Progenitor cell of endocrine pancreas (in vitro differentiated cells): ENCODE data around the gene RNF19B. TPM values are rescaled to one million over a fixed set of nuclear protein-coding genes. Genes with fewer than 3 reads are reported as not detected.
"Not testable (repeated sequence)": the region's sequence is repeated elsewhere in the genome, so short reads cannot be mapped to it uniquely, and the experiment has no call there.

Source experiments
- DNase-seq: peaks from one replicate; pipeline ENCODE4 v3.0.0; 2021; ENCODE audit warnings: low spot score; ENCODE audit not compliant: unreplicated experiment
- H3K27ac Mint-ChIP-seq: 2 replicates; pipeline ENCODE4 v1.8.0; 2021; ENCODE audit warnings: mild to moderate bottlenecking, moderate library complexity, mixed read lengths
- H3K27me3 Mint-ChIP-seq: 2 replicates; pipeline ENCODE4 v1.8.0; 2021; ENCODE audit warnings: mixed read lengths
- H3K36me3 Mint-ChIP-seq: 2 replicates; pipeline ENCODE4 v1.8.0; 2022; ENCODE audit warnings: mixed read lengths; ENCODE audit not compliant: insufficient read depth
- H3K4me1 Mint-ChIP-seq: 2 replicates; pipeline ENCODE4 v1.8.0; 2021; ENCODE audit warnings: low read depth, mixed read lengths
- H3K4me3 Mint-ChIP-seq: 2 replicates; pipeline ENCODE4 v1.8.0; 2021; ENCODE audit warnings: low read depth, mild to moderate bottlenecking, moderate library complexity, mixed read lengths
- H3K9me3 Mint-ChIP-seq: 2 replicates; pipeline ENCODE4 v1.8.0; 2021; ENCODE audit warnings: low read depth, mixed read lengths
- CTCF ChIP-seq: fragments of 200-600 bp; sonication (generic); IDR thresholded peaks from one replicate; pipeline ENCODE4 v1.5.0; 2021; ENCODE audit warnings: antibody characterized with exemption, mild to moderate bottlenecking; ENCODE audit not compliant: unreplicated experiment
- total RNA-seq: library from RNA; stranded (reverse); gene quantifications from 2 replicates; pipeline ENCODE4 v1.2.1, GENCODE V29; 2021

Gene RNF19B
- total RNA-seq, 1 donor from 2014 or later, result 14.2 TPM

DNA sequence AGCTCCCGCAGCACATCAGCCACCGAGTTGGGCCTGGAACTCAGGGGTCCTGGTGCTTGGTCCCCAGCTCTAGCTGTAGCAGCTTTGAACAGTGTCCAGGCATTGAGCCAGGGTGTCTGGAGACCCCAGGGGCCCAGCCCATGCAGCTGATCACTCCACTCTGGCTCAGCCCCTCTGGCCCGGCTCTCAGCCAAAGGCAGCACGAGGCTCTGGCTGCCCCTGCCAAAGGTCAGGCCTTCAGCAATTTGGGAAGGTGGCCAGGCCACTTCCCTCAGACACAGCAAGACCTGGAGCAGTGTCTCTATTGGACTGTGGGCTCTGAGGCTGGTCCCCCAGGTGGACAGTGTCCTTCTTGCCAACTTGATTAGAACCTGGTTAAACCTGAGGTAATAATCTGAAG is 34.4 kb upstream of the RNF19B start:
- TF ChIP-seq CTCF, result no peak
- Mint-ChIP-seq H3K4me3 (no peak overlapping the region), H3K9me3 (no peaks in the 10 kb centered on the region), H3K4me1 (peaks cover 2% of the 10 kb centered on the region), H3K27ac (no peak overlapping the region), H3K36me3 (no peaks in the 10 kb centered on the region), H3K27me3 (no peaks in the 10 kb centered on the region)
- DNase-seq, result no peak

- Mint-ChIP-seq H3K9me3 (no peaks in the 10 kb centered on the region), H3K36me3 (no peaks in the 10 kb centered on the region), H3K27ac (no peak overlapping the region), H3K4me3 (no peak overlapping the region), H3K4me1 (peaks cover 2% of the 10 kb centered on the region), H3K27me3 (no peaks in the 10 kb centered on the region)
- no peak for TF ChIP-seq CTCF
- no peak for DNase-seq
Measured at GRCh38 chr1:32998064-32998463, 33.5 kb upstream of the RNF19B start.

DNA sequence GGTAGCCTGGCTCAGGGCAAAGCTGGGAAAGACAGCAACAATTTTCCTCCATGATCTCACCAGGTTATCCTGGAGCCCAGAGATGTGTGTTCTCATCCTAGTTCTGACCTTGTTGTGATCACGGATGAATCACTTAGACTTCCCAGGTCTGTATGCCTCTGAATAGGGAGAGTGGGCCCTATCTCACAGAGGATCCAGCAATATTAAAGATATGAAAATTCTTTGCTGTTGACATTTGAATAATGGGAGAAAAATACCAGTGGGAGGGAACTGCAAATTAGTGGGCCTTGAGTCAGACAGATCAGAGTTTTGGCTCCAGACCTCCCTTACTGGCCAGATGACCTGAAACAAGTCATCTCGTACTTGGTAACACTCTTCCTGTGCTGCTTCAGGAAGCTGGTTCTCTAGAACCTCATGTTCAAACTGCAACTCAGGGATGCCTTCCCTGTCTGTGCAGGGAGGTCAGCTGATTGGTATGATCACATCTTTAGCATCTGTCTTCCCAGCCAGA is 32.8 kb upstream of the RNF19B start:
- no peak for TF ChIP-seq CTCF
- H3K27ac Mint-ChIP-seq, result no peak overlapping the region
- H3K27me3 Mint-ChIP-seq, result no peaks in the 10 kb centered on the region
- H3K9me3 Mint-ChIP-seq, result no peaks in the 10 kb centered on the region
- no peak overlapping the region for H3K4me3 Mint-ChIP-seq
- peaks cover 8% of the 10 kb centered on the region for H3K4me1 Mint-ChIP-seq
- no peak for DNase-seq
- no peaks in the 10 kb centered on the region for H3K36me3 Mint-ChIP-seq

DNA sequence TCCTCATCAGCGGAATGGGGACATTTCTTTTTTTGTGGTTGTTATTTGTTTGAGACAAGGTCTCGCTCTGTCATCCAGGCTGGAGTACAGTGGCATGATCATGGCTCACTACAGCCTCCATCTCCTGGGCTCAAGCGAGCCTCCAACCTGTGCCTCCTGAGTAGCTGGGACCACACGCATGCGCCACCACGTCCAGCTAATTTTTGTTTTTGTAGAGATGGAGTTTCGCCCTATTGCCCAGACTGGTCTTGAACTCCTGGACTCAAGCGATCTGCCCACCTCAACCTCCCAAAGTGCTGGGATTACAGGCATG is 28.7 kb upstream of the RNF19B start:
- Mint-ChIP-seq H3K27ac (peak overlapping the region; percentile 92), H3K4me1 (peaks cover 10% of the 10 kb centered on the region)
- H3K9me3 Mint-ChIP-seq, DNase-seq, H3K27me3 Mint-ChIP-seq, H3K36me3 Mint-ChIP-seq, H3K4me3 Mint-ChIP-seq: not testable (repeated sequence)

DNA sequence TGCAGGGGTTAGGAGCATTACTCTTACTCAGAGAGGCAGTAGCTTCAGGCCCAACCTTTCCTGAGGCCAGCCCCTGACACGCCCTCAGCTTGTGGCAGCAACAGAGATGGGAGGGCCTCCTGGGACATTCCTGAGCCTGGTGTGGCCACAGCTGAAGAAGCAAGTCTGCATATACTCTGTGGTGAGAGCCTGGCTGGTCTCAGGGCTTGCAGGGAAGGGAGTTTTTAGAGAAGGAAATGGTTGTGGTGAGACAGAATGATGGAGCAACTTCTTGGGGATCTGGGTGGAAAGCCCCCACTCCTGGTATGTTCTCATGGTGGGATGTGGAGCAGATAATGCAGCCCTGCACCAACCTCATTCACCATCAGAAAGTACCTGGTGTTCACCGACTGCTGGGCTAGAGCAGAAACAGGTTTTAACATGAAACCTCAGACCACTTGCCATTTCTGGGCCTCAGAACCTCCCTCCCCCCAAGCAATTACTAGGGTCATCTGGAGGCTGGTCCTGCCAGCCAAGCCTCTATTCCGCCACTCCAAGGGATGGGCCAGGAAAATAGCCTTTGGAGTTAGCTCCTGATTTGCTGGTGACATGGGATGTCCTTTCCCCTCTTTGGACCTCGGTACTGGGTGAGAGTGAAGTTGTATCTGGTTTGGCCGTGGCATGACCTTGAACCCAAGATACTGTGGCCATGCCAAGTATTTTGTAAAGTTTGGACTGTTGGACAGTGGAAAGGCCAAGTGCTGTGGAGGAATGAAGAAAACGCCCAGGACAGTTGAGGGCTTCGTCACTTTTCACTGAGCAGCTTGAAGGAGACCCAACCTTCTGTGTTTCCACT is 28.1 kb upstream of the RNF19B start:
- H3K4me1 Mint-ChIP-seq, result peaks cover 10% of the 10 kb centered on the region
- peak; percentile 40 for DNase-seq

More for the DNA sequence above, 28.1 kb upstream of the RNF19B start:
- TF ChIP-seq CTCF, result no peak
- Mint-ChIP-seq H3K9me3 (no peaks in the 10 kb centered on the region), H3K4me3 (peak overlapping the region; percentile 35), H3K27ac (peak overlapping the region; percentile 92), H3K36me3 (no peaks in the 10 kb centered on the region), H3K27me3 (no peaks in the 10 kb centered on the region)
